GM10248 (cell line): ENCODE measurements around the gene PPOX.

Experiments
- CTCF ChIA-PET: fragments of 300-600 bp; sonication (Branson Sonifier 250); formaldehyde crosslinking; extraction: SDS; loops from one replicate; lab custom pipeline; 2021; ENCODE audit warnings: antibody characterized with exemption; lab: Yijun Ruan, JAX
- POLR2A ChIA-PET: fragments of 350-650 bp; sonication (Branson Sonifier 250); formaldehyde crosslinking; extraction: SDS; loops from one replicate; lab custom pipeline; 2020; ENCODE audit warnings: antibody characterized with exemption; lab: Yijun Ruan, JAX
- DNase-seq: peaks from one replicate; pipeline ENCODE4 v3.0.0; 2012; ENCODE audit errors: extremely low spot score
- CTCF ChIP-seq: IDR thresholded peaks from 2 replicates; pipeline ENCODE4 v1.5.1; 2012; ENCODE audit warnings: mild to moderate bottlenecking, low read depth; ENCODE audit errors: extremely low read depth, missing control alignments, control extremely low read depth

PPOX gene

DNA sequence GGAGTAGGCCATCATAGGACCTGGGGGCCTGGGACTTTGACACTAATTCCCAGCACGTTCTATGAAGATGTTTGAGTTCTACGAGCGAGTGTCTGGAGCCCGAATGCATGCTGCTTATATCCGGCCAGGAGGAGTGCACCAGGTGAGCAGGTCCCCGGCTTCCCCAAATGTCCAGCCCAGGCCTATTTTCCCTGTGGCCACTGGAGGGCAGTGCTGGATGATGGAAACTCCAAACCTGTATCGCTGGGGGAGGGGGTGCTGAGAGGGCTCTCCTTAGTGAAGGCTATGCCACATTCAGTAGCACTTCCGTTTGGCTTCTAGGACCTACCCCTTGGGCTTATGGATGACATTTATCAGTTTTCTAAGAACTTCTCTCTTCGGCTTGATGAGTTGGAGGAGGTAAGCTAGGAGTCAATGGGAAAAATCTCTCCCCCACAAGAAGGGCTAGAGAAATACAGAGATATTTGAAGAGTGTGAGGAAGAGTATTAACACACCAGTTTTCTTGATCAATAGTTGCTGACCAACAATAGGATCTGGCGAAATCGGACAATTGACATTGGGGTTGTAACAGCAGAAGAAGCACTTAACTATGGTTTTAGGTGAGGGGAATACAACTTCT lies 43.7 kb downstream of the PPOX start:
- peak; percentile 74 for DNase-seq
- POLR2A ChIA-PET: no interaction called here
- peak; percentile 90 for TF ChIP-seq CTCF
- CTCF ChIA-PET: interaction anchor here (0.8 to 13.8 kb wide), 17 partner anchors 8 to 173 kb away, joined by 3 to 248 read pairs (median 5); partner anchors contain the start of genes APOA2, CFAP126, NDUFS2 and TOMM40L

DNA sequence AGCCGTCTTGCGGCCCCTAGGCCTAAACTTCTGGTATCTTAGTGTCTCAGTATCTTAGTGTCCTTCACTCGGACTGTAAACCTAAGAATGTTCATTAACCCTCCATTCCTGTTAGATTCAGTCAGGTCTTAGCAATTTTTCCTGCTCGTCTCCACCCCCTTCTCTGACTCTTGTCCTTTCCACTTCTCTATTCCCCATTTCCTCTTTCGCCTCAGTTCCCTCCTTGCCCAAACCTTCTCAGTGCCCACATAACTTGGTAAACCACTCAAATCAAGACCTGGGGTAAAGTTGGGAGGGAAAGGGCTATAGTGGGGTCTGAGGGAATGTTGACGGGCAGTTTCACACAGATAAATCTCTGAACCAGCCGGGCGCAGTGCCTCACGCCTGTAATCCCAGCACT lies 48.1 kb downstream of the PPOX start:
- POLR2A ChIA-PET: no interaction called here
- CTCF ChIA-PET: interaction anchor here (12.0 kb wide), 1 partner anchor 10 kb away, joined by 248 read pairs; the partner anchor contains the start of genes APOA2 and TOMM40L
- no peak for TF ChIP-seq CTCF
- DNase-seq: no peak

GRCh38 chr1:161215076-161215475 lies 48.9 kb downstream of the PPOX start, which contains the start of gene FCER1G:
TSS of gene FCER1G (plus strand) at chr1:161215295. CDS start at chr1:161215322, 27 bp downstream.
- DNase-seq: no peak
- CTCF ChIA-PET: interaction anchor here (0.9 to 12.0 kb wide), 5 partner anchors 10 to 168 kb away, joined by 3 to 248 read pairs (median 10); partner anchors contain the start of genes APOA2, NDUFS2 and TOMM40L
- POLR2A ChIA-PET: no interaction called here
- no peak for TF ChIP-seq CTCF

DNA sequence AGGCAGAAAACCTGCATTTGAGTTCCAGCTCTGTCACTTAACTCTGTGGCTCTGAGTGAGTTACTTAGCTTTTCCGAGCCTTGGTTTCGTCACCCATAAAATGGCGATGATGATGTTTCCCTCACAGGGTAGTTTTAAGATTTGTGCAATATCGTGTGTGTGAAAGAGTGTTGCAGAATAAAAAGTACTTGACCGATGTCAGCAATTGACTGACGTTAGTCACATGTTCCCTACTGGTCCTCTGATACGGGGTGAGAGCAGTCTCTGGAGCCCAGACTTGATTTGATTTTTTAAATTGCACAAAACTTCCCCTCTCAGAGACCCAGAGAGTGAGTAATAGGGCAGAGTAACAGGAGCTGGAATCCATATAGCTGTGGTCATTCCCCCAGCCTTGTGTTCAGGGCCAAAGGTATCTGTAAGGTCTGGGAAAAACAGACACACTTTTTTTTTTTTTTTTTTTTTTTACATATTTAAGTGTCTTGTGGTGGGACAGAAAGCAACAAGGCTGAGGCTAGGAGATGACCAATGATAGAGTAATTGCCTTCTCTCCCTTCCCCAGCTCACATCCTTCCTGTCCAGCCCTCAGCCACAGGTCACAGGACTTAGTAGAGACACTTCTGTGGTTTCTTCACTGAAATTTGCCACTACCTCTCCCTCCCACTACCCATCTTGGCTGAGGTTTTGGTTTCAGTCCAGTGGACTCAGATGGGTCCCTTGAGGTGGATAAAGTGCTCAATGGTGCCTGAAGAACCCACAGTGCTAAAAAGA lies 50.9 kb downstream of the PPOX start:
- TF ChIP-seq CTCF: no peak
- POLR2A ChIA-PET: interaction anchor here (0.6 kb wide), 1 partner anchor 19 kb away, joined by 3 read pairs; no protein-coding TSS in a partner anchor

DNA sequence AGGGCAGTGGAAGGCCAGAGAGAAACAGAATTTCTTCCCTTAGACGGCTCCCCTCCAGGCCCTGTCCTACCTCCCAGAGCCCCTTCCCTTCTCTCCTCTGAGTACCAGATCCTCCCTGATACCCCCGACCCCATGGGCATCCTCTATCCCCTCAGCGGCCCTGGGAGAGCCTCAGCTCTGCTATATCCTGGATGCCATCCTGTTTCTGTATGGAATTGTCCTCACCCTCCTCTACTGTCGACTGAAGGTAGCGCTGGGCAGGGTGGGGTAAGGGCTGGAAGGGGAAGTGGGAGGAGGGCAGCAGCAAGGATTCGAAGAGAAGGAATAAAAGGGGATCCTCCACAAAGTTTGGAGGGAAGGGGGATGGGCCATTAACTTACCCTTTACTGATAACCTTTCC lies 51.6 kb downstream of the PPOX start:
- TF ChIP-seq CTCF: no peak
- CTCF ChIA-PET: interaction anchor here (1.2 to 14.0 kb wide), 10 partner anchors 4 to 164 kb away, joined by 3 to 248 read pairs (median 12); partner anchors contain the start of genes APOA2, FCER1G, NDUFS2 and TOMM40L
- DNase-seq: no peak
- POLR2A ChIA-PET: no interaction called here

More for the DNA sequence above, 50.9 kb downstream of the PPOX start:
- DNase-seq: peak; percentile 63
- CTCF ChIA-PET: interaction anchor here (1.2 to 12.0 kb wide), 7 partner anchors 8 to 164 kb away, joined by 3 to 248 read pairs (median 10); partner anchors contain the start of genes APOA2, NDUFS2 and TOMM40L
